Measurements from ENCODE around the gene ANG.

GRCh38 chr14:20711261-20711660 is 22.7 kb downstream of the ANG start:
- TF ChIP-seq TEAD4 (IDR thresholded peaks at IDR 0.05), result no peak
- TF ChIP-seq FOXM1 (IDR thresholded peaks at IDR 0.05; ENCODE audit: borderline replicate concordance, low read depth), result no peak
- TF ChIP-seq CREB1 (IDR thresholded peaks at IDR 0.05; ENCODE audit: low read depth), result no peak
- no peak for TF ChIP-seq TAF1 (IDR thresholded peaks at IDR 0.05; ENCODE audit: low read depth)
- no peak for TF ChIP-seq YY1 (IDR thresholded peaks at IDR 0.05; ENCODE audit: low read depth)
- no peak for TF ChIP-seq ZBTB7A (IDR thresholded peaks at IDR 0.05; ENCODE audit: low read depth)
- TF ChIP-seq TCF12 (IDR thresholded peaks at IDR 0.05; ENCODE audit: low read depth), result no peak
- no peak for TF ChIP-seq MAX (IDR thresholded peaks at IDR 0.05)
- TF ChIP-seq RAD21 (IDR thresholded peaks at IDR 0.05; ENCODE audit: low read depth), result no peak
- no peak for TF ChIP-seq USF1 (IDR thresholded peaks at IDR 0.05)
